ENCODE measurements around the gene DLK1. TPM values are rescaled to one million over a fixed set of nuclear protein-coding genes. Genes with fewer than 3 reads are reported as not detected.
A peak's percentile ranks its signal among the peaks of the same experiment; 100 is the strongest.

Gene DLK1
- total RNA-seq, 1 experiment from 2014 or later: 0.06 TPM

GRCh38 chr14:100733152-100733850 lies 6.6 kb downstream of the DLK1 start:
- no peak for DNase-seq (ENCODE audit: low read depth)

- no peak for DNase-seq (ENCODE audit: low read depth)
Measured at GRCh38 chr14:100734031-100734990, 7.6 kb downstream of the DLK1 start.

DNA sequence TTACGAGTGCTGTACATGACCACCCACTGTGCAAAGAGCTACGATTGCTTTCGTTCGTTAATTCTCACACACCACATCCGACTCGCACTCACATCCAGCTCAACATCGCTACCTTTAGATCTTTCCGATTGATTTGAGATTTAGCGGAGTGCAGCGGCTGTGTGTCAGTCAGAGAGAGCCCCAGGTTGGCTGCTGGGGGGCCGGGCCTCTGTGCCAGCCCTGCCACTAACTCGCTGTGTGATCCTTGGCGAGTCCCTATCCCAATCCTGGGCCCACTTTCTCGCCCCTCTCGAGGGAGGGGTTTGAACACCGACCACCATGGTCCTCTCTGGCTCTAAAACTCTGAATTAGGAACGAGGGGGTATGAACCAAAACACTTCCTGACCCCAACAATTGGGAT lies 8.6 kb downstream of the DLK1 start:
- no peak for DNase-seq (ENCODE audit: low read depth)

DNA sequence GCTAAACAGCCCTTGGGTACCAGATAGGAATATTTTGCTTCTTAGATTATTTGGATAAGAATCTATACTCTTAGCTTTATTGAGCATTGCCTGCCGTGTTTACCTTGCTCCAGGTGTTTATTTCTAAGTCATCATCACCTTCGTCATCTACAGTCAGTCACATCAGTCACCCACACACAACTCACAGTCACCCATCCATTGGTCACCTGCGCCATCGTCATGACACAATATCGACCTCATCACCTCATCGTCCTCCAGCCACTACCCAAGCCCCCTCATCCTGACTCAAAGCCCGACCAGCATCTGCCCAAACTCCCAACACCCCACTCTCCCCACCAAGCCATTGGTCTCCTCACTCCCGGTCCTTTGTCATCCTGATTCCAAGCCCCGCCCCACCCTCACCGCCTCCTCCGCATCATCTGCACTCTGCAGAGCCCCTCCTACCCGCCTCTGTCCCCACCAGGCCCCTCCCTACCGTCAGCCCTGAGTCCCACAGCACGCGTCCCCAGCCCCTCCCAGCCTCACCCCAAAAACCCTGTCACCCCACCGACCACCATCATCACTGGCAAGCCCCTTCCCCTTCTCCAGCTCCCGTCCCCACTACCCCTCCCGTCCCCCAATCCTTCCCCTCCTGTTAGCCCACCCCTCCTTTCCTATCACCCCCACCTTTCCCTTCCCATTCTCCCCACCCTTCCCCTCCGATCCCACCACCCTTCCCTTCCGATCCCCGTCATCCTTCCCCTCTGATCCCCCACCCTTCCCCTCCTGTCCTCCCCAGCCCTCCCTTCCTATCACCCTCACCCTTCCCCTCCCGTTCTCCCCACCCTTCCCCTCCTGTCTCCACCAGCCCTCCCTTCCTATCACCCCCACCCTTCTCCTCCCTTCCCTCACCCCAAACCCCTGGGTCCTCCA lies 9.8 kb downstream of the DLK1 start:
- DNase-seq (ENCODE audit: low read depth): no peak

- DNase-seq (ENCODE audit: low read depth): no peak
Measured at GRCh38 chr14:100737526-100737925, 10.8 kb downstream of the DLK1 start.

DNA sequence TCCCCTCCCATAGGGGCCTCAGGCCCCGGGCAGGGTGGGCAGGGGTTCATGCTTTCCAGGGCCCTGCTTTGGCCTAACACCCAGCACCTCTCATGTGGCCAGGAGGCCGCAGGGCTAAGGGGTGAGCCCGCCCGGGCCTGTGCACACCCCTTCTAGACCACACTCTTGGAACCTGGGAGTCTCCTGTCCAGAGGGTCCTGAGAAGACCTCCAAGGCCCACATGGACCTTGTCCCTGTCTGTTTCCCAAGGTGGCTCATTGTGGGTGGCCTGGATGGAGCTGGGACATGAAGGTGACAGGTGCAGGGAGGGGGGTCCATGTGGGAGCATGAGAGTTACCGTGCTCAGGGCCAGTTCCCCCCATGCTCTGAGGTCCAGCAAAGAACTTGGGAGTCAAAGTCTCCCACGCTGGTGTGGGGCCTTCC lies 11.6 kb downstream of the DLK1 start:
- DNase-seq (ENCODE audit: low read depth): no peak

DNA sequence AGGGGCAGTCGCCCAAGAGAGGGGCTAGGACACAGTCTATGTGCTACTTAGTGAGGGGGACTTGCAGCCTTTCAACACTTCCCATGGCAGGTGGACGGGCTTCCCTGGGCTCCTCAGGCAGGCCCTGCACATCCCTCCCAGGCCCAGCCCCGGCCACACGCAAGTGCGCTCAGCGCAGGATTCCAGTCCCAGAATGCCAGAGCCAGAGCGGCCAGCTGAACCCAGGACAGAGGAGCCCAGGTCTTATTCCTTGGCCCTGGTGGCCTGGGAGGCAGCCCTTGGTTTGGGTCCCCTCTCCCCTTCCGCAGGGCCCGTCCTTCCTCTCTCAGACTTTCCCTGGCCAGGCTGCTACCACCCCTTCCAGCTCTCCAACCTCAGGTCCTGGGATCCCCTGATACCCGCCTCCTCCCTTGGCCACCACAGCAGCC lies 12.0 kb downstream of the DLK1 start:
- DNase-seq (ENCODE audit: low read depth): no peak

DNA sequence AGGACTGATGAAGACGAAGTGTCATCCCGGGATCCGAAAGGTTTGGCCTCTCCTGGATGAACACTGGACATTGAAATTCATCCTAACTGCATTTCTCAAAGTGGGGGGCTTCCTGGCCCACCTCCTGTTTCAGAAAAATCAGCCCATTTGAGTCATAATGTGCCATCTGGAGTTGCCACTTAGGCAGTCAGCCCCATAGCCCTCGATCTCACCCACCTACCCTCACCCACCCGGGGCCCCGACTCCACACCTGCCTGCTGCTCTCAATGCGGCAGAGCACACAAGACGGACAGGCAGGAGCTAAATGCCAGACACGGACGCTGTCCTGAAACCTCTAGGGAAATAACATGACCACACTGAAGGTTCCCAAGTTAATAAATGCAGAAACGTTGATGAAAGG lies 12.6 kb downstream of the DLK1 start:
- DNase-seq (ENCODE audit: low read depth): no peak

GRCh38 chr14:100740196-100740825 lies 13.6 kb downstream of the DLK1 start:
- no peak for DNase-seq (ENCODE audit: low read depth)

- DNase-seq (ENCODE audit: low read depth): no peak
Measured at GRCh38 chr14:100740929-100741328, 14.2 kb downstream of the DLK1 start.

- no peak for DNase-seq (ENCODE audit: low read depth)
Measured at GRCh38 chr14:100741966-100742365, 15.3 kb downstream of the DLK1 start.

DNA sequence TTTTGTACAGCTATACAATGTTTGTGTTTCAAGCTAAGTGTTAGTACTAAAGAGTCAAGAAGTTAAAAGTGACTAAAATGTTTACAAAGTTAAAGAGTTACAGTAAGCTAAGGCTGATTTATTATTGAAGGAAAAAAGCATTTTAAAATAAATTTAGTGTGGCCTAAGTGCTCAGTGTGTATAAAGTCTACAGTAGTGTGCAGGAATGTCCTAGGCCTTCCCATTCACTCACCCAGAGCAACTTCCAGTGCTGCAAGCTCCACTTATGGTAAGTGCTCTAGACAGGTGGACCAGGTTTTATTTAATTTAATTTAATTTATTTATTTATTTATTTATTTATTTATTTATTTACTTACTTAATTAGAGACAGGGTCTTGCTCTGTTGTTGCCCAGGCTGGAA lies 19.6 kb downstream of the DLK1 start:
- DNase-seq (ENCODE audit: low read depth): no peak

DNA sequence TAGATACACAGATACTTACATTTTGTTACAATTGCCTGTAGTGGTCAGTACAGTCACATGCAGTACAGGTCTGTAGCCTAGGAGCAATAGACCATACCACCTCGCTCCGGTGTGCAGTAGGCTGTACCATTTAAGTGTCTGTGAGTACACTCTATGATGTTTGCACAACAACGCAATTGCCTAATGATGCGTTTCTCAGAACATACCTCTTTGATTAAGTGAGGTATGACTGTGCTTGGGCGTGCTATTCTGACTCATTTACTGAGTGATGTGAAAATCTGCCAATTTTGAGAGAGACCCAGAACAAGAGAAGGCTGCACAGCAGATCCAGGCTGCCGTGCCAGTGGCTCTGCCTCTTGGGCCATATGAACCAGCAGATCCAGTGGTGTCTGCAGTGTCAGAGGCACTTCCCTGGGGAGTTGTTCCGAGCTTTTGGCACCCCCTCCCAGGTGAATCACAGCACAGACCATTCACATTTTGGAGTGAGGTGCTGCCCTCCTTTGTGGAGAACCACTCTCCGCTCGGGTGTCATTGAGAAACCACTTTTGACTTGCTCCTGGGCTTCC lies 20.4 kb downstream of the DLK1 start:
- DNase-seq (ENCODE audit: low read depth): peak; percentile 81

DNA sequence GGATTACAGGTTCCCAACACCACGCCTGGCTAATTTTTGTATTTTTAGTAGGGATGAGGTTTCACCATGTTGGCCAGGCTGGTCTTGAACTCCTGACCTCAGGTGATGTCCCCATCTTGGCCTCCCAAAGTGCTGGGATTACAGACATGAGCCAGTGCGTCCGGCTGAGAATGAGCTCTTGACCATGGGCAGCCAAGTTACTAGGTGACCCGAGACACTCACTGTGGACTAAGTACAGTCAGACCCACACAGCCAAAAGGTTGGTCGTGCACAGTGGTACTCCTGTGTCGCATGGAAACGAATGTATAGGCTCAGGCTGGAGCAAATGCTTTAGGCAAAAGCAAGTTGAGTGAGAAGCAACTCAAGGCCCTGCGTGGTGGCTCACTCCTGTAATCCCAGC lies 21.0 kb downstream of the DLK1 start:
- no peak for DNase-seq (ENCODE audit: low read depth)

DNA sequence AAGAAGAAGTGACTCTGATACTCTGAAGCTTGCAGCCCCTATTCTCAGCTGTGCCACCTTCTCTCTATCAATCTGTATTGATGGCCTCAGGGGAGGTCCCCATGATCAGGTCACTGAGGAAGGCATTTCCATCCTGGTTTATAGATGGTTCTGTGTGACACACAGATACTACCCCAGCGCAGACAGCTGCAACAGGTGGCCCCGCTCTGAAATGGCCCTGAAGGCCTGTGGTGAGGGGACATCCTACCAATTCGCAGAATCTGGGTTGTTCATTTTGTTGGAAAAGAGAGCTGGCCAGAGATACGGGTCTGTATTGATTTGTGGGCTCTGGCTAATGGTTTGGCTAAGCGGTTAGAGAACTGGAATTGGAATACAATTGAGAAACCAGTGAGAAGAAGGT lies 21.7 kb downstream of the DLK1 start:
- no peak for DNase-seq (ENCODE audit: low read depth)

GRCh38 chr14:100748944-100749343 lies 22.3 kb downstream of the DLK1 start:
- DNase-seq (ENCODE audit: low read depth): no peak

DNA sequence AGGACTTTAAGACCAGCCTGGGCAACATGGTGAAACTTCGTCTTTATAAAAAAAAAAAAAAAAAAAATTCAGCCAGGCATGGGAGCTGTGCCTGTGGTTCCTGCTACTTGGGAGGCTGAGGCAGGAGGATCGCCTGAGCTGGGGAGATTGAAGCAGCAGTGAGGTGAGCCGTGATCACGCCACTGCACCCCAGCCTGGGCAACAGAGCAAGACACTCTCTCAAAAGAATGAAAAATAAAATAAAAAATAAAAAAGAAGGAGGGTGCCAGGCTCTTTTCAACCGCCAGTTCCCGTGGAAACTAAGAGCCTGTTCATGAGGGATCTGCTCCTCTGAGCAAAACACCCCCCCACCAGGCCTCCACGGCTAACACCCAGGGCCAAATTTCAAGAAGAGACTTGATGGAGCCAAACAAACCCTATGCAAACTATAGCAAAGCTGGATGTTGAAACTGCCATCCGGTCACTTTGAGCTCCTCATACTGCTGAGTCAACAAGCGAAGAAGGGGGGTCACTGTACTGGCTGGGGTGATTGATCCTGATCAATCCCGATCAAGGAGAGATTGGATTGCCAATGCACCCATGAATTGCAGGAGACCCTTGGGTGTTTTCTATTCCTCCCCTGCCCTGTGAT lies 23.4 kb downstream of the DLK1 start:
- no peak for DNase-seq (ENCODE audit: low read depth)

DNA sequence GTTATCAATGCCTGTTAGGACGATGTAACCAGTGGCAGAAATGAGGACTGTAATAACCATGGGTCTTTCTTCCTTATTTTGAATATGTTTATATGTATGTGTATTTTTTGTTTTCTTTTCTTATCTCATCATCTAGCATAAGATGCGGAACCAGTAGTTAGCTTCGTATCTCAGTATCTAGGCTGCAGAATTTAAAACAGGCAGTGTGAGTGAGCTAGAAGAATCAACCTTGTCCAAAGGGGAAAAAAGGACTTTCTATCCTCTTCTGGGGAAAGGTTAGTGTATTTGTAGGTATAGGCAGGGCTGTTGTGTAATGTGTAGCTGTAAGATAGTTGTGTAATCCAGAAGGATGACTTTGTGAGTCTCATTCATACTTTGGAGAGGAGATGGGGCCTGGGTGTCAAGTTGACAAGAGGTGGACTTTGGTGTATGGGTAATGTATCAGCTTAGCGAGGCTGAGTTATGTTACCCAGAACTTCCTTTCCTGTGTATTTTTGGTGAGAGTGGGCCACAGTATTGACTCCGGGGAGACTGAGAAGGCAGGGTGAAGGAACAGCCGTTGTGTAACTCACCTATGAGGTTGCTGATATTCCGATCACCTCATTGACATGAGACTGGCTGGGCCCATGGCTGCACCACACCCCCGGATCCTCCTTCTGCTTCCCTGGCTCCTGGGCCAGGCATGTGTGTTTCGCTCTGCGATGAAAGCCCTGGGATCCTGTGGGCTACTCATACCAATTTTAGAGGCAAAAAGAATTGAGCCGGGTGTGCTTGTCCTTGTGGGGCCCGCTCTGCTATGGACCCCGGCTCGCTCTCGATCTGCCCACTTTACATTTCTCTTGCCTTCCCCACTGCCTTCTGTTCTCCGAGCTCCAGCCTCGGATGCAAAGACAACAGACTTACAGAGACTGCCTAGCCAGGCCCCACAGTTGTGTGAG lies 24.3 kb downstream of the DLK1 start:
- DNase-seq (ENCODE audit: low read depth): no peak

- DNase-seq (ENCODE audit: low read depth): no peak
Measured at GRCh38 chr14:100754020-100754419, 27.3 kb downstream of the DLK1 start.
